Posterior vena cava (tissue), 2 donors: Measurements from ENCODE around the gene ST7. TPM values are rescaled to one million over a fixed set of nuclear protein-coding genes. Genes with fewer than 3 reads are reported as not detected.

ENCODE experiments used
- DNase-seq: peaks from one replicate; pipeline ENCODE4 v3.0.0-alpha.2; 2020; ENCODE audit warnings: low spot score
- intact Hi-C, 2 donors: fragments of 100-400 bp; cut with DNase I; formaldehyde crosslinking; loops; one replicate each; pipeline versions ENCODE4 v1.14.1 to v1.14.2; 2022 to 2023
- microRNA-seq, 2 donors: library from miRNA; unstranded; fragments of <30 nt; microRNA quantifications; one replicate each; pipeline ENCODE4 v1.2.0, GENCODE V29; 2020 to 2021; ENCODE audit warnings: borderline microRNAs expressed in 2 of 2
- total RNA-seq, 2 donors: library from RNA; stranded (reverse); fragmentation: NEBNext Ultra II Directional; extraction: Animal tissue kit (Norgen Biotek cat#: 25700); gene quantifications; one replicate each; pipeline ENCODE4 v1.2.1, GENCODE V29; 2021
- donor health status: DM: yes; HTN: yes; CAD: no.
- donor health status: DM: yes; HTN: yes; CAD: no.

ST7 gene
- total RNA-seq, 2 donors from 2014 or later = 14.9 to 16.2 TPM

- intact Hi-C loops = no loop called here
- DNase-seq = no peak
Observed at GRCh38 chr7:117259615-117260014, 306.3 kb downstream of the ST7 start.

- intact Hi-C loops = no loop called here
- DNase-seq = no peak
Observed at GRCh38 chr7:117262546-117262945, 309.2 kb downstream of the ST7 start.

- intact Hi-C loops = no loop called here
- DNase-seq = no peak
Observed at GRCh38 chr7:117264716-117265115, 311.4 kb downstream of the ST7 start.

- intact Hi-C loops = no loop called here
- no peak for DNase-seq
Observed at GRCh38 chr7:117269417-117269816, 316.1 kb downstream of the ST7 start.

GRCh38 chr7:117269886-117270285, 316.6 kb downstream of the ST7 start:
- intact Hi-C loops = no loop called here
- DNase-seq = no peak

GRCh38 chr7:117270371-117270770, 317.1 kb downstream of the ST7 start:
- intact Hi-C loops = no loop called here
- no peak for DNase-seq

- intact Hi-C loops = no loop called here
- no peak for DNase-seq
Observed at GRCh38 chr7:117271566-117271965, 318.3 kb downstream of the ST7 start.

- intact Hi-C loops = no loop called here
- DNase-seq = no peak
Observed at GRCh38 chr7:117272017-117272759, 318.9 kb downstream of the ST7 start.

- no peak for DNase-seq
- intact Hi-C loops = no loop called here
Observed at GRCh38 chr7:117273325-117273724, 320.0 kb downstream of the ST7 start.

- intact Hi-C loops = no loop called here
- no peak for DNase-seq
Observed at GRCh38 chr7:117273814-117274225, 320.5 kb downstream of the ST7 start.

- intact Hi-C loops = no loop called here
- DNase-seq = no peak
Observed at GRCh38 chr7:117274951-117275350, 321.6 kb downstream of the ST7 start.

- DNase-seq = no peak
- intact Hi-C loops = no loop called here
Observed at GRCh38 chr7:117277576-117277975, 324.3 kb downstream of the ST7 start.

GRCh38 chr7:117278040-117278439, 324.7 kb downstream of the ST7 start:
- intact Hi-C loops = no loop called here
- no peak for DNase-seq

GRCh38 chr7:117279203-117279602, 325.9 kb downstream of the ST7 start:
- intact Hi-C loops = no loop called here
- DNase-seq = no peak

Small RNA genes within 50 kb of the gene (microRNA-seq; reads per million reads assigned to microRNA genes)
- 0 reads per million in 2 donors for gene MIR6132

Other genes with a start within 250 kb of the ST7 start
- gene CAPZA2, start 90.9 kb upstream of the ST7 start, total RNA-seq = 100 to 1,000 TPM; 373 to 402 TPM